GM23248 (cell line): ENCODE data around the gene ADAMTS7. TPM values are rescaled to one million over a fixed set of nuclear protein-coding genes. Genes with fewer than 3 reads are reported as not detected.
"Not testable (repeated sequence)": the region's sequence is repeated elsewhere in the genome, so short reads cannot be mapped to it uniquely, and the experiment has no call there.

Experiments
- DNase-seq: peaks from one replicate; pipeline ENCODE4 v3.0.0-alpha.2; 2015
- H2AFZ ChIP-seq: fragments of 200-600 bp; sonication (generic); 2 replicates; pipeline ENCODE4 v1.6.1; 2016; ENCODE audit warnings: antibody characterized with exemption
- H3F3A ChIP-seq: fragments of 200-600 bp; sonication (generic); 2 replicates; pipeline ENCODE4 v1.6.1; 2016; ENCODE audit warnings: mild to moderate bottlenecking, antibody characterized with exemption, mixed run types; ENCODE audit not compliant: insufficient read depth
- H3K27ac ChIP-seq: fragments of 200-600 bp; sonication (generic); 2 replicates; pipeline ENCODE4 v1.5.1; 2016; ENCODE audit warnings: mild to moderate bottlenecking
- H3K27me3 ChIP-seq: fragments of 200-600 bp; sonication (generic); replicated peaks from 2 replicates; pipeline ENCODE4 v1.6.1; 2016; ENCODE audit warnings: mild to moderate bottlenecking; ENCODE audit not compliant: insufficient read depth
- H3K36me3 ChIP-seq: fragments of 200-600 bp; sonication (generic); 2 replicates; pipeline ENCODE4 v1.6.1; 2016; ENCODE audit warnings: low read depth, mild to moderate bottlenecking
- H3K4me1 ChIP-seq: fragments of 200-600 bp; sonication (generic); 2 replicates; pipeline ENCODE4 v1.6.1; 2016; ENCODE audit warnings: mild to moderate bottlenecking; ENCODE audit not compliant: insufficient read depth
- H3K4me2 ChIP-seq: fragments of 200-600 bp; sonication (generic); one replicate; pipeline ENCODE4 v1.6.1; 2016; ENCODE audit warnings: mild to moderate bottlenecking; ENCODE audit not compliant: unreplicated experiment
- H3K4me3 ChIP-seq: fragments of 200-600 bp; sonication (generic); 2 replicates; pipeline ENCODE4 v1.5.1; 2016; ENCODE audit warnings: mild to moderate bottlenecking
- H3K79me2 ChIP-seq: fragments of 200-600 bp; sonication (generic); 2 replicates; pipeline ENCODE4 v1.6.1; 2016; ENCODE audit warnings: mild to moderate bottlenecking; ENCODE audit not compliant: insufficient read depth
- H3K9ac ChIP-seq: fragments of 200-600 bp; sonication (generic); 2 replicates; pipeline ENCODE4 v1.6.1; 2016; ENCODE audit warnings: mild to moderate bottlenecking
- H3K9me2 ChIP-seq: fragments of 200-600 bp; sonication (generic); 2 replicates; pipeline ENCODE4 v1.6.1; 2016; ENCODE audit warnings: mixed run types, mild to moderate bottlenecking, moderate library complexity; ENCODE audit not compliant: insufficient read depth
- H3K9me3 ChIP-seq: fragments of 200-600 bp; sonication (generic); one replicate; pipeline ENCODE4 v1.6.1; 2017; ENCODE audit warnings: low read depth
- H4K20me1 ChIP-seq: fragments of 200-600 bp; sonication (generic); 2 replicates; pipeline ENCODE4 v1.6.0; 2016; ENCODE audit not compliant: insufficient read depth
- EZH2 ChIP-seq: fragments of 200-600 bp; sonication (generic); IDR thresholded peaks from 2 replicates; pipeline ENCODE4 v1.6.1; 2018; ENCODE audit warnings: antibody characterized with exemption, mild to moderate bottlenecking; ENCODE audit not compliant: insufficient read depth, poor library complexity, severe bottlenecking
- EZH2phosphoT487 ChIP-seq: fragments of 200-600 bp; sonication (generic); IDR thresholded peaks from 2 replicates; pipeline ENCODE4 v1.6.1; 2018; ENCODE audit warnings: antibody characterized with exemption, moderate library complexity, mild to moderate bottlenecking, low read depth; ENCODE audit not compliant: insufficient read depth
- WGBS, 2 experiments: methylation state at CpG; one replicate each; pipeline ENCODE4 v1.1.6; 2015 to 2017; ENCODE audit warnings: low lambda C conversion rate in 2 of 2, low coverage in 1 of 2; ENCODE audit errors: missing lambda C conversion rate in 2 of 2; 5-methylcytosine and 5-hydroxymethylcytosine counted together
- in situ Hi-C: fragments of 300-500 bp; cut with MboI; formaldehyde crosslinking; loops from 2 replicates; pipeline ENCODE4 v1.15.0; 2020
- polyA plus RNA-seq: library from polyadenylated mRNA; unstranded; fragments of >200 nt; fragmentation: Nextera tagmentation; extraction: Ambion mirVana; gene quantifications from 2 replicates; pipeline ENCODE4 v1.2.1, GENCODE V29; 2016
- total RNA-seq: library from RNA; depleted of rRNA; stranded (reverse); fragments of >200 nt; shearing (Covaris generic); gene quantifications from 2 replicates; pipeline ENCODE4 v1.2.3, GENCODE V29; 2014

The ADAMTS7 gene
- total and polyA plus RNA-seq, 2 experiments from 2014 or later, result 0.89 to 2.4 TPM

DNA sequence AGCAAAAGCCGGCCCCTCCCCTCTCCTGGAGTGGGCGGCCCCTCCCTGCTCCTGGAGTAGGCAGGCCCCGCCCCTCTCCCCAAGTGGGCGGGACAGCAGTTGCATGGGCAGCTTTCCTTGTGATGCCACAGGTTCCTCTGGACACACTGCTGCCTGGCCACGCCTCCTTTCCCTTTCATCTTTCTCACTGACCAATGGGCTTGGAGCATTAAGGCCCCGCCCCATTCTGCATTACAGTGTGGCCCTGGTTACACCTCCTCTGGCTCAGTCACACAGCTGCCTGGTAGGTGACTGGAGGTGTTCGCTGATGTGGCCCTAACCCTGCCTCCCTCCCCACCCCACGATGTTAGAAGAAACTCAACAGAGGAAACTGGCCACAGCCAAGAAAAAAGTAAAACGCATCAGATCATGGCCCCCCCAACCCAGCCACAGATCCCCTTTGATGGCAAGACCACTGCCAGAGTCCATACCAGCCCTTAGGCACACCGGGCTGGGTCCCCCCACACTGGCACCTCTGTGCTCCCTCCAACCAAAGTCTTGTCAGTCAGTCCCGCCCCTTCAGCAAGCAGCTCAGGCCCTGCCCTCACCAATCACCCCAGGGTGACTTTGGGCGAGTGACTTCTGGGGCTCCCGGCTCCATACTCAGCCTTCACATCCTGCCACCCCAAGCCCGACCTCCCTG is 84.3 kb downstream of the ADAMTS7 start:
- no peaks in the 10 kb centered on the region for H3K4me1 ChIP-seq
- H3K27ac ChIP-seq, result no peak overlapping the region
- H3K9me3 ChIP-seq, result no peaks in the 10 kb centered on the region
- H2AFZ ChIP-seq, result no peak overlapping the region
- no peaks in the 10 kb centered on the region; the same call in none of the 2 replicates for H3K27me3 ChIP-seq
- no peaks in the 10 kb centered on the region for H3K9me2 ChIP-seq
- H3K79me2 ChIP-seq, result no peaks in the 10 kb centered on the region
- no peak overlapping the region for H3K9ac ChIP-seq
- no peaks in the 10 kb centered on the region for H3K36me3 ChIP-seq
- H3K4me3 ChIP-seq, result no peak overlapping the region
- H3K4me2 ChIP-seq, result no peak overlapping the region
- in situ Hi-C loops, result no loop called here
- 77 to 83% methylated on average over 14 of the region's 14 CpGs for WGBS, 2 experiments
- no peaks in the 10 kb centered on the region for H3F3A ChIP-seq
- TF ChIP-seq EZH2 (no peak), EZH2phosphoT487 (no peak)
- peak; percentile 21 for DNase-seq
- H4K20me1 ChIP-seq, result no peaks in the 10 kb centered on the region

DNA sequence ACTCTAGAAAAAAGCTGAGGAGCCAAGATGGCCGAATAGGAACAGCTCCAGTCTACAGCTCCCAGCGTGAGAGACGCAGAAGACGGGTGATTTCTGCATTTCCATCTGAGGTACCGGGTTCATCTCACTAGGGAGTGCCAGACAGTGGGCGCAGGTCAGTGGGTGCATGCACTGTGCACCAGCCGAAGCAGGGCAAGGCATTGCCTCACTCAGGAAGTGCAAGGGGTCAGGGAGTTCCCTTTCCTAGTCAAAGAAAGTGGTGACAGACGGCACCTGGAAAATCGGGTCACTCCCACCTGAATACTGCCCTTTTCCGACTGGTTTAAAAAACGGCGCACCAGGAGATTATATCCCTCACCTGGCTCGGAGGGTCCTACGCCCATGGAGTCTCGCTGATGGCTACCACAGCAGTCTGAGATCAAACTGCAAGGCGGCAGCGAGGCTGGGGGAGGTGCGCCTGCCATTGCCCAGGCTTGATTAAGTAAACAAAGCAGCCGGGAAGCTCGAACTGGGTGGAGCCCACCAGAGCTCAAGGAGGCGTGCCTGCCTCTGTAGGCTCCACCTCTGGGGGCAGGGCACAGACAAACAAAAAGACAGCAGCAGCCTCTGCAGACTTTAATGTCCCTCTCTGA is 91.3 kb downstream of the ADAMTS7 start:
- not testable (repeated sequence) for H3K9ac ChIP-seq, DNase-seq, H3K4me3 ChIP-seq, H2AFZ ChIP-seq, H3K9me2 ChIP-seq, H3K36me3 ChIP-seq, H3K4me1 ChIP-seq, H3K79me2 ChIP-seq, H4K20me1 ChIP-seq, H3K9me3 ChIP-seq, H3K27ac ChIP-seq, H3K4me2 ChIP-seq
- WGBS, 2 experiments, result 47 to 50% methylated on average over 21 of the region's 21 CpGs
- H3F3A ChIP-seq, result peaks cover 12% of the 10 kb centered on the region
- H3K27me3 ChIP-seq, result peaks cover 21% of the 10 kb centered on the region
- in situ Hi-C loops, result loop anchor here (25.0 kb wide), 1 partner anchor 783 kb away; no protein-coding TSS in a partner anchor

DNA sequence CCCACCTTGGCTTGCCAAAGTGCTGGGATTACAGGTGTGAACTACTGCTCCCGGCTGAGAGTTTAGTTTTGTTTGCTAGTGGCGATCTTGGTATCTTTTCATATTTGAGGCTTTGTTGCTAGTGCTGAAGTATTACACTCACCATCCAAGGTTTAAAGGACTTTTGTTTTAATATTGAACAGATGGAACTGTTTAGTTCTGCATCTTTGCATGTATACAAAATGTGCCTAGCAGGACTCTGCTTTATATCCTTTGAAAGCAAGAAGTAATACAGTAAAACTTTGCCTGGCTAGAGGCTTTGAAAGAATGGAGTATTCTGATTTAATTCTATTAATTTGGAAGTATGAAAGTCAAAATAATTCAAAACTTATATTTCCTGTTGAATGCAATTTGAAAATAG is 92.4 kb downstream of the ADAMTS7 start:
- no peaks in the 10 kb centered on the region for H3K9me2 ChIP-seq
- no peak overlapping the region for H2AFZ ChIP-seq
- TF ChIP-seq EZH2, result no peak
- no peak for TF ChIP-seq EZH2phosphoT487
- no peak overlapping the region for H3K4me3 ChIP-seq
- no peak for DNase-seq
- H3K27me3 ChIP-seq, result peaks cover 21% of the 10 kb centered on the region
- no peaks in the 10 kb centered on the region for H3K79me2 ChIP-seq
- no peak overlapping the region for H3K27ac ChIP-seq
- H3K4me1 ChIP-seq, result 0 out of 2 replicates have a peak, but pooled peaks cover 9% of the 10 kb centered on the region
- H4K20me1 ChIP-seq, result no peaks in the 10 kb centered on the region
- no peak overlapping the region for H3K9ac ChIP-seq
- H3K36me3 ChIP-seq, result no peaks in the 10 kb centered on the region
- peaks cover 12% of the 10 kb centered on the region for H3F3A ChIP-seq
- no peaks in the 10 kb centered on the region for H3K9me3 ChIP-seq
- no peak overlapping the region for H3K4me2 ChIP-seq
- in situ Hi-C loops, result loop anchor here (25.0 kb wide), 1 partner anchor 782 kb away; no protein-coding TSS in a partner anchor
- WGBS, 2 experiments, result 21 to 56% methylated on average over 2 of the region's 2 CpGs

DNA sequence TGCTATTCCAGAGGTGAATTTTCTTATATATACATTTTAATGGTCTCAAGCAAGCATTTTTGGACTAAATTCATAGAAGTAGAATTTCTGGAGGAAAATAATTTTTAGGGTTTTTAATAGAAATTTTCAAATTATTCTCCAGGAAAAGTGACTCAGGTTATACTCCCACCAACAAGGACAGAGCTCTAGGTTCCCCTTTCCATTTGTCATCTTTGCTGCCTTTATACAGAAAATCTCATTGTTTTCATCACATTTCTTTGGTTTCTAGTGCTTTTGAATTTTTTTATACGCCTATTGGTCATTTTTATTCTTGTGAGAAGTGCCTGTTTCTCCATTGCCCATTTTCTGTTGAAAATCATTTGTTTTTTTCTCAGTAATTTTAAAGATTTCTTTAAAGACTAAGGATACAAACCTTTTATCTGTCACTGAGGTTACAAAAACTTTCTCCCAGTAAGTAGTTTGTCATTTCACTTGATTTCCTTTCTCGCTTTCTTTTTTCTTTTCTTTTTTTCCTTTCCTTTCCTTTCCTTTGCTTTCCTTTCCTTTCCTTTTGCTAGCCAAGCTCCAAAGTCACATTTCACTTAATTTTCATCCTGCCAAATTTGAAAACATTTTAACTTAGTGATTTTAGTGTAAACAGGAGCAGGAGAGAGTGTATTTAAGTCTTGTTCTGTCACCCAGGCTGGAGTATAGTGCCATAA is 93.2 kb downstream of the ADAMTS7 start:
- no peak overlapping the region for H3K4me2 ChIP-seq
- no peak for DNase-seq
- H3K36me3 ChIP-seq, result no peaks in the 10 kb centered on the region
- no peaks in the 10 kb centered on the region for H3K9me3 ChIP-seq
- H4K20me1 ChIP-seq, result no peaks in the 10 kb centered on the region
- in situ Hi-C loops, result loop anchor here (25.0 kb wide), 1 partner anchor 781 kb away; no protein-coding TSS in a partner anchor
- TF ChIP-seq EZH2, result no peak
- no peak for TF ChIP-seq EZH2phosphoT487
- H3K27ac ChIP-seq, result no peak overlapping the region
- H3K4me3 ChIP-seq, result no peak overlapping the region
- no peak overlapping the region for H3K9ac ChIP-seq
- WGBS, 2 experiments, result 52 to 54% methylated on average over 2 of the region's 2 CpGs
- no peaks in the 10 kb centered on the region for H3K79me2 ChIP-seq
- peaks cover 12% of the 10 kb centered on the region for H3F3A ChIP-seq
- H3K9me2 ChIP-seq, result no peaks in the 10 kb centered on the region
- no peak overlapping the region for H2AFZ ChIP-seq
- 0 out of 2 replicates have a peak, but pooled peaks cover 9% of the 10 kb centered on the region for H3K4me1 ChIP-seq
- H3K27me3 ChIP-seq, result peaks cover 21% of the 10 kb centered on the region
